Lower lobe of right lung (tissue), 2 donors: ENCODE data around the gene AKR1D1. TPM values are rescaled to one million over a fixed set of nuclear protein-coding genes. Genes with fewer than 3 reads are reported as not detected.

Source experiments
- ATAC-seq, 2 donors: fragments of 200-7000 bp; cut with Tn5 transposase; one replicate each; pipeline ENCODE4 v1.9.1; 2020 to 2022; ENCODE audit warnings: mild to moderate bottlenecking in 2 of 2, moderate library complexity in 2 of 2
- DNase-seq: peaks from one replicate; pipeline ENCODE4 v3.0.0-alpha.2; 2020
- H3K27ac ChIP-seq: fragments of 200-600 bp; one replicate; pipeline ENCODE4 v1.8.0; 2022
- H3K27me3 ChIP-seq: fragments of 200-600 bp; one replicate; pipeline ENCODE4 v1.8.0; 2022; ENCODE audit warnings: low read depth
- H3K36me3 ChIP-seq: fragments of 200-600 bp; one replicate; pipeline ENCODE4 v1.8.0; 2022; ENCODE audit warnings: mild to moderate bottlenecking
- H3K4me1 ChIP-seq: fragments of 200-600 bp; one replicate; pipeline ENCODE4 v1.8.0; 2022
- H3K4me3 ChIP-seq: fragments of 200-600 bp; one replicate; pipeline ENCODE4 v1.8.0; 2022; ENCODE audit warnings: mild to moderate bottlenecking
- H3K9me3 ChIP-seq: fragments of 200-600 bp; one replicate; pipeline ENCODE4 v1.8.0; 2022
- CTCF ChIP-seq: fragments of 200-600 bp; IDR thresholded peaks from one replicate; pipeline ENCODE4 v1.8.0; 2022; ENCODE audit warnings: antibody characterized with exemption, mild to moderate bottlenecking
- intact Hi-C: fragments of 100-400 bp; cut with DNase I; formaldehyde crosslinking; loops from one replicate; pipeline ENCODE4 v1.11.0; 2022
- total RNA-seq: library from RNA; stranded (reverse); fragmentation: NEBNext Ultra II Directional; extraction: Animal tissue kit (Norgen Biotek cat#: 25700); gene quantifications from one replicate; pipeline ENCODE4 v1.2.1, GENCODE V29; 2021
- donor health status: DM: no; HTN: yes; CAD: no; lungs with severe emphysema.

Gene AKR1D1
- total RNA-seq, 1 donor from 2014 or later = not detected

GRCh38 chr7:138162236-138162635 lies 86.0 kb downstream of the AKR1D1 start:
- H3K9me3 ChIP-seq = peaks cover 13% of the 10 kb centered on the region
- H3K4me3 ChIP-seq = no peak overlapping the region
- H3K36me3 ChIP-seq = no peaks in the 10 kb centered on the region
- no peak for TF ChIP-seq CTCF
- H3K4me1 ChIP-seq = no peaks in the 10 kb centered on the region
- no peaks in the 10 kb centered on the region for H3K27me3 ChIP-seq
- DNase-seq = no peak
- no peak overlapping the region for H3K27ac ChIP-seq
- intact Hi-C loops = loop anchor here (5.0 kb wide), 1 partner anchor 575 kb away; no protein-coding TSS in a partner anchor
- no peak for ATAC-seq

DNA sequence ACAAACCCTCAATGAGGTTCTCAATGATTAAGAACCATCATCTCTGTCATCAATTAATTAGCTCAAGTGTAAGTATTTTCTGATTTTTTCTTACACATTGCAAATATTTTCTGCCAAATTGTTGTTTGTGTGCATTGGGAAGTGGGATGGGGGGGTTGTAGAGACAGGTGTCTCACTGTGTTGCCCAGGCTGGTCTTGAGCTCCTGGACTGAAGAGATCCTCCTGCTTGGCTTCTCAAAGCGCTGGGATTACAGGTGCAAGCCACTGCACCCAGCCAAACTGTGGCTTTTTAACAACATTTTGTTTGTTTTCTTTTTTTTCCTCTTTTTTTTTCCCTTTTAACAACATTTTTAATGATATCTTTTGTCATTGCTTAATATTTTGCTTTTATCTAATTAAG lies 87.5 kb downstream of the AKR1D1 start:
- Histone ChIP-seq H3K4me1 (no peaks in the 10 kb centered on the region), H3K27me3 (no peaks in the 10 kb centered on the region), H3K36me3 (no peaks in the 10 kb centered on the region), H3K27ac (no peak overlapping the region), H3K9me3 (peaks cover 13% of the 10 kb centered on the region), H3K4me3 (no peak overlapping the region)
- DNase-seq (no peak), ATAC-seq (no peak)
- no peak for TF ChIP-seq CTCF
- intact Hi-C loops = loop anchor here (5.0 kb wide), 1 partner anchor 574 kb away; no protein-coding TSS in a partner anchor

GRCh38 chr7:138164804-138165203 lies 88.5 kb downstream of the AKR1D1 start:
- no peak for TF ChIP-seq CTCF
- Histone ChIP-seq H3K27ac (no peak overlapping the region), H3K27me3 (no peaks in the 10 kb centered on the region), H3K4me1 (no peaks in the 10 kb centered on the region), H3K4me3 (no peak overlapping the region), H3K36me3 (no peaks in the 10 kb centered on the region), H3K9me3 (peaks cover 13% of the 10 kb centered on the region)
- ATAC-seq = no peak
- intact Hi-C loops = loop anchor here (5.0 kb wide), 1 partner anchor 572 kb away; no protein-coding TSS in a partner anchor
- DNase-seq = no peak

- ATAC-seq (no peak), DNase-seq (no peak)
- intact Hi-C loops = no loop called here
Measured at GRCh38 chr7:138166681-138167080, 90.4 kb downstream of the AKR1D1 start.

GRCh38 chr7:138167222-138167621 lies 91.0 kb downstream of the AKR1D1 start:
- H3K27me3 ChIP-seq = no peaks in the 10 kb centered on the region
- H3K27ac ChIP-seq = no peak overlapping the region
- H3K36me3 ChIP-seq = no peaks in the 10 kb centered on the region
- intact Hi-C loops = no loop called here
- ATAC-seq = no peak
- TF ChIP-seq CTCF = no peak
- no peaks in the 10 kb centered on the region for H3K4me1 ChIP-seq
- DNase-seq = no peak
- H3K4me3 ChIP-seq = no peak overlapping the region
- peaks cover 13% of the 10 kb centered on the region for H3K9me3 ChIP-seq

More at GRCh38 chr7:138166681-138167080, 90.4 kb downstream of the AKR1D1 start:
- H3K4me1 ChIP-seq = no peaks in the 10 kb centered on the region
- peaks cover 13% of the 10 kb centered on the region for H3K9me3 ChIP-seq
- no peak overlapping the region for H3K4me3 ChIP-seq
- TF ChIP-seq CTCF = no peak
- H3K27ac ChIP-seq = no peak overlapping the region
- no peaks in the 10 kb centered on the region for H3K27me3 ChIP-seq
- H3K36me3 ChIP-seq = no peaks in the 10 kb centered on the region
